ENCODE results near the gene PRPSAP1. TPM values are rescaled to one million over a fixed set of nuclear protein-coding genes. Genes with fewer than 3 reads are reported as not detected.

PRPSAP1 gene
- total and polyA plus RNA-seq, 2 of the 8 experiments (the other 6 are each of a cell fraction or from before 2014, with no cell fraction given) = 32.0 to 54.2 TPM

GRCh38 chr17:76262732-76263344, 90.9 kb downstream of the PRPSAP1 start (continued):
- TF ChIP-seq GTF2F1 (IDR thresholded peaks at IDR 0.05; ENCODE audit: borderline replicate concordance, low read depth, low read length) (no peak), POLR2AphosphoS5 (IDR thresholded peaks at IDR 0.05; ENCODE audit: low read depth, low read length) (no peak), SP1 (IDR thresholded peaks at IDR 0.05; ENCODE audit: low read depth, low read length) (no peak), EP300 (IDR thresholded peaks at IDR 0.05; ENCODE audit: borderline replicate concordance in 1 of 2, low read depth in 2 of 2, low read length in 2 of 2) (no peak), SUZ12 (IDR thresholded peaks at IDR 0.05; ENCODE audit: low read length) (no peak), CBX8 (IDR thresholded peaks at IDR 0.05; ENCODE audit: borderline replicate concordance, low read depth, low read length) (no peak), CHD2 (IDR thresholded peaks at IDR 0.05; ENCODE audit: low read length) (no peak), GABPA (IDR thresholded peaks at IDR 0.05; ENCODE audit: borderline replicate concordance, insufficient read depth, low read length) (no peak)
